ENCODE results near the gene CACFD1.

The CACFD1 gene

DNA sequence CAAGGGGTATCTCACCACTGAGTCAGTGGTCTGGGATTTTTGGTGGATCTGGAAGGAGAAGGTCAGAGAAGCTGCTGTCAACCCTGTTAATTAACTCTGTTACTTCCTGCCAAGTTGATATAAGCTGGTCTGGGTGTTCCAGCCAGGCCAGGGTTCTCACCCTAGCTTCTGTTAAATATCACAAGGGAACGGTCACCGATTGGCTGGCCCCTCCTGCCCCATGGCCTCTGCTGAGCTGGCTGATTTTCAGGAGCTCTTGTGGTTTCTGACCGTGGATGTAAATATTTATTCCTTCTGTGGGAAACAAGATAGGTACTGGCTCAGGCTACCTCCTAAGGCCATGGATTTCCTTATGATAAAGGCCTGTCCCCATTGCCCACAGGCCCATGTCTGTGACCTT lies 36.6 kb upstream of the CACFD1 start:
- TF ChIP-seq, protein P1, sequence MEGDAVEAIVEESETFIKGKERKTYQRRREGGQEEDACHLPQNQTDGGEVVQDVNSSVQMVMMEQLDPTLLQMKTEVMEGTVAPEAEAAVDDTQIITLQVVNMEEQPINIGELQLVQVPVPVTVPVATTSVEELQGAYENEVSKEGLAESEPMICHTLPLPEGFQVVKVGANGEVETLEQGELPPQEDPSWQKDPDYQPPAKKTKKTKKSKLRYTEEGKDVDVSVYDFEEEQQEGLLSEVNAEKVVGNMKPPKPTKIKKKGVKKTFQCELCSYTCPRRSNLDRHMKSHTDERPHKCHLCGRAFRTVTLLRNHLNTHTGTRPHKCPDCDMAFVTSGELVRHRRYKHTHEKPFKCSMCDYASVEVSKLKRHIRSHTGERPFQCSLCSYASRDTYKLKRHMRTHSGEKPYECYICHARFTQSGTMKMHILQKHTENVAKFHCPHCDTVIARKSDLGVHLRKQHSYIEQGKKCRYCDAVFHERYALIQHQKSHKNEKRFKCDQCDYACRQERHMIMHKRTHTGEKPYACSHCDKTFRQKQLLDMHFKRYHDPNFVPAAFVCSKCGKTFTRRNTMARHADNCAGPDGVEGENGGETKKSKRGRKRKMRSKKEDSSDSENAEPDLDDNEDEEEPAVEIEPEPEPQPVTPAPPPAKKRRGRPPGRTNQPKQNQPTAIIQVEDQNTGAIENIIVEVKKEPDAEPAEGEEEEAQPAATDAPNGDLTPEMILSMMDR (IDR thresholded peaks at IDR 0.05) = no peak

- TF ChIP-seq, protein P1 (IDR thresholded peaks at IDR 0.05) = no peak
These were observed 35.6 kb upstream of the CACFD1 start for GRCh38 chr9:133424187-133424586.

DNA sequence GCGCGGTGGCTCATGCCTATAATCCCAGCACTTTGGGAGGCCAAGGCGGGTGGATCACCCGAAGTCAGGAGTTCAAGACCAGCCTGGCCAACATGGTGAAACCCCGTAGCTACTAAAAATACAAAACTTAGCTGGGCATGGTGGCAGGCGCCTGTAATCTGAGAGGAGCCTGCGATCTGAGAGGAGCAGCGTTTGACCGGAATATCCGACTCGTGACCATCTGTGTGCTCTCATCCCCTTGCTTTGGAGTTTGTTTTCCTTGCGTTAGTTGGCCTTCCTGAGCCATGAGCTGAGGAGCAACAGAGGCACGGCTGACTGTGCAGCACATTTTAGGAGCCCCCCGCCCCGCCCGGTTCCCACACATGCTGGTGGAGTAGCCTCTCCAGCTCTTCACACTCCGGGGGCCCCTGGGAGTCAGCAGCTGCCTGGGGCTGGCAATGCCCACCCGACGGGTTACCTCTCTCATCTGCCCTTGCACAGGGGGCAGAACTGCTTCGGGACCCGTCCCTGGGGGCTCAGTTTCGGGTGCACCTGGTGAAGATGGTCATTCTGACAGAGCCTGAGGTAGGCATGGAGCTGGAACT lies 34.6 kb upstream of the CACFD1 start:
- TF ChIP-seq, protein P1 (IDR thresholded peaks at IDR 0.05) = no peak

GRCh38 chr9:133426011-133426410 lies 33.8 kb upstream of the CACFD1 start:
- TF ChIP-seq, protein P1 (IDR thresholded peaks at IDR 0.05) = no peak

DNA sequence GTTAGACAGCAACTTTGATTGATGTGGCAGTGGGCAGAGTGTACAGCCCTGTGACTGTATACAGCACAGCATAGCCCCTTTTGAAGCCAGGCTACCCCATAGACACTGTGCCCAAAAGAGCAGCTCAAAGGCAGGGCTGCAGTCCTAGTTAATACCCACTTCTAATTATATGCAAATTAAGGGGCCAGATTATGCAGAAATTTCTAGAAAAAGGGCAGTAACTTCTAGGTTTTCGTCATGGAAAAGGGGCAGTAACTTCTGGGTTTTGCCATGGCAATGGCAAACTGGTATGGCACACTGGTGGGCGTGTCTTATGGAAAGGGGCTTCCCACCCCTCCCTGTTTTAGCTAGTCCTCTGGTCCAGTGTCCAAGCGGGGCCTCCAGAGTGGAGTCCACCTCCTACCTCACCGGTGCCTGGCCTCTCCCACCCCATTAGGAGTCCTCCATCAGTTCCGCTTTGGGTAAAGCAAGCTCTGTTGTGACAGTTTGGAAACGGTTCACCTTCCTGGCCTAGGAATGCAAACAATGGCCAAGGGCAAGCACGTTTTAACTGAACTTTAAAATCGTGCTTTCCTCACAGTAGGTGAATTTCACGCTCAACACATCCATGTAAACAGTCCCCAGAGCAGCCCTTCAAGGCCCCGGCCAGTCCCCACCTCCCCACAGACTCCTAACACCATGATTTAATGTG lies 32.0 kb upstream of the CACFD1 start:
- TF ChIP-seq, protein P1 (IDR thresholded peaks at IDR 0.05) = no peak

- TF ChIP-seq, protein P1 (IDR thresholded peaks at IDR 0.05) = no peak
These were observed 31.1 kb upstream of the CACFD1 start for GRCh38 chr9:133428617-133429101.

- TF ChIP-seq, protein P1 (IDR thresholded peaks at IDR 0.05) = no peak
These were observed 30.6 kb upstream of the CACFD1 start for GRCh38 chr9:133429214-133429613.
